ENCODE measurements around the gene ALAD. TPM values are rescaled to one million over a fixed set of nuclear protein-coding genes. Genes with fewer than 3 reads are reported as not detected.

ALAD gene
- polyA plus RNA-seq, 1 donor (not counting 4 experiments of a cell fraction or from before 2014, with no cell fraction given), result 9.3 TPM

GRCh38 chr9:113359385-113359784 lies 41.7 kb downstream of the ALAD start:
- Histone ChIP-seq H3K9me3 (ENCODE audit: control insufficient read depth, low read depth, low read length) (no peaks in the 10 kb centered on the region), H3K27me3 (ENCODE audit: control insufficient read depth, extremely low read depth, insufficient read depth, low read length) (no peaks in the 10 kb centered on the region), H3K9me1 (ENCODE audit: control insufficient read depth, extremely low read depth, insufficient read depth, low read length) (no peaks in the 10 kb centered on the region), H3K4me3 (ENCODE audit: control insufficient read depth in 2 of 3, extremely low read depth in 1 of 3, insufficient read depth in 2 of 3, low read depth in 1 of 3, low read length in 3 of 3) (no peak overlapping the region), H3K4me1 (ENCODE audit: control insufficient read depth, extremely low read depth, insufficient read depth, low read length) (no peaks in the 10 kb centered on the region), H4K20me1 (ENCODE audit: control insufficient read depth, extremely low read depth, insufficient read depth, low read length) (no peaks in the 10 kb centered on the region), H2AFZ (ENCODE audit: control insufficient read depth, low read length) (no peak overlapping the region), H3K79me2 (ENCODE audit: control insufficient read depth, insufficient read depth, low read length) (no peaks in the 10 kb centered on the region), H3K4me2 (ENCODE audit: control insufficient read depth, extremely low read depth, insufficient read depth, low read depth, low read length) (no peak overlapping the region), H3K9ac (ENCODE audit: control insufficient read depth, extremely low read depth, insufficient read depth, low read length) (no peak overlapping the region), H3K27ac (ENCODE audit: control insufficient read depth, insufficient read depth, low read length) (no peak overlapping the region), H3K36me3 (ENCODE audit: control insufficient read depth in 2 of 2, extremely low read depth in 1 of 2, insufficient read depth in 2 of 2, low read length in 2 of 2) (no peaks in the 10 kb centered on the region)
- FAIRE-seq (no peak), DNase-seq (ENCODE audit: low read depth, low spot score) (no peak)
- dilution Hi-C loops (cut with MboI; ENCODE audit: extremely low pct_ligation_motif_present, low sequenced_read_pairs), result no loop called here
- no peak for TF ChIP-seq CTCF (optimal IDR thresholded peaks at IDR 0.05 in 1 of 3, IDR thresholded peaks at IDR 0.05 in 1 of 3, conservative IDR thresholded peaks at IDR 0.05 in 1 of 3; ENCODE audit: extremely low read depth in 1 of 3, insufficient read depth in 2 of 3, low read length in 3 of 3)
- TF ChIP-seq EZH2 (IDR thresholded peaks at IDR 0.05; ENCODE audit: low read length), result no peak

DNA sequence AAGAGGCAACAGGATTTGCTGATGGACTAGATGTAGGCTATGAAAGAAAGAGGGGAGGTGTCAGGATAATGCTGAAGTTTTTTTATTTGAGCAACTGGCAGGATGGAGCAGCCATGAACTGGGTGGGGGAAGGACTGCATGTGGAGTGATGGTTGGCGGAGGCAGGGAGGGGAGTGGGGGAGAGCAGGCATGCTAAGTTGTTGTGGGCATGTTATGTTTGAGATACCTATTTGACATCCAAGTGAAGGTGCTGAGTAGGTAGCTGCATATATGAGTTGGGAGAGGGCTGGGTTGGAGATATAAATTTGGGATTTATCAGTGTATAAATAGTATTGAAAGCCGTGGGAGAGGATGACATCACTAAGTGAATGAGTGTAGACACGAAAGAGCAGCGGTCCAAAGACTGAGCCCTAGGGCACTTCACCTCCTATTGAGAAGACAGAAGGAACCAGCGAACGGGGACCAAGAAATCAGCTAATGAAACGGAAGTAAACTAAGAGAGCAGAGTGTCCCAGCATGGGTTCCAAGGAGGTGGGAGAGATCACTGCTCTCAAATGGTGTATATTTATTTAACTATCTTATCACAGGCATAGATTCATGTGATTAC lies 44.3 kb downstream of the ALAD start:
- no peak for FAIRE-seq
- Histone ChIP-seq H3K4me3 (ENCODE audit: control insufficient read depth in 2 of 3, extremely low read depth in 1 of 3, insufficient read depth in 2 of 3, low read depth in 1 of 3, low read length in 3 of 3) (no peak overlapping the region), H3K27me3 (ENCODE audit: control insufficient read depth, extremely low read depth, insufficient read depth, low read length) (no peaks in the 10 kb centered on the region), H3K9ac (ENCODE audit: control insufficient read depth, extremely low read depth, insufficient read depth, low read length) (no peak overlapping the region), H3K4me2 (ENCODE audit: control insufficient read depth, extremely low read depth, insufficient read depth, low read depth, low read length) (no peak overlapping the region), H3K79me2 (ENCODE audit: control insufficient read depth, insufficient read depth, low read length) (no peaks in the 10 kb centered on the region), H3K9me1 (ENCODE audit: control insufficient read depth, extremely low read depth, insufficient read depth, low read length) (no peaks in the 10 kb centered on the region), H3K4me1 (ENCODE audit: control insufficient read depth, extremely low read depth, insufficient read depth, low read length) (peaks cover 7% of the 10 kb centered on the region), H3K36me3 (ENCODE audit: control insufficient read depth in 2 of 2, extremely low read depth in 1 of 2, insufficient read depth in 2 of 2, low read length in 2 of 2) (no peaks in the 10 kb centered on the region), H3K9me3 (ENCODE audit: control insufficient read depth, low read depth, low read length) (no peaks in the 10 kb centered on the region), H4K20me1 (ENCODE audit: control insufficient read depth, extremely low read depth, insufficient read depth, low read length) (no peaks in the 10 kb centered on the region), H2AFZ (ENCODE audit: control insufficient read depth, low read length) (no peak overlapping the region), H3K27ac (ENCODE audit: control insufficient read depth, insufficient read depth, low read length) (no peak overlapping the region)
- dilution Hi-C loops (cut with MboI; ENCODE audit: extremely low pct_ligation_motif_present, low sequenced_read_pairs), result no loop called here
- no peak for DNase-seq (ENCODE audit: low read depth, low spot score)
- TF ChIP-seq EZH2 (IDR thresholded peaks at IDR 0.05; ENCODE audit: low read length) (no peak), CTCF (optimal IDR thresholded peaks at IDR 0.05 in 1 of 3, IDR thresholded peaks at IDR 0.05 in 1 of 3, conservative IDR thresholded peaks at IDR 0.05 in 1 of 3; ENCODE audit: extremely low read depth in 1 of 3, insufficient read depth in 2 of 3, low read length in 3 of 3) (no peak)
